ENCODE data around the gene FGD5. TPM values are rescaled to one million over a fixed set of nuclear protein-coding genes. Genes with fewer than 3 reads are reported as not detected.
A peak's percentile ranks its signal among the peaks of the same experiment; 100 is the strongest.

The FGD5 gene
- total RNA-seq, 1 donor from 2014 or later = 57.4 TPM

DNA sequence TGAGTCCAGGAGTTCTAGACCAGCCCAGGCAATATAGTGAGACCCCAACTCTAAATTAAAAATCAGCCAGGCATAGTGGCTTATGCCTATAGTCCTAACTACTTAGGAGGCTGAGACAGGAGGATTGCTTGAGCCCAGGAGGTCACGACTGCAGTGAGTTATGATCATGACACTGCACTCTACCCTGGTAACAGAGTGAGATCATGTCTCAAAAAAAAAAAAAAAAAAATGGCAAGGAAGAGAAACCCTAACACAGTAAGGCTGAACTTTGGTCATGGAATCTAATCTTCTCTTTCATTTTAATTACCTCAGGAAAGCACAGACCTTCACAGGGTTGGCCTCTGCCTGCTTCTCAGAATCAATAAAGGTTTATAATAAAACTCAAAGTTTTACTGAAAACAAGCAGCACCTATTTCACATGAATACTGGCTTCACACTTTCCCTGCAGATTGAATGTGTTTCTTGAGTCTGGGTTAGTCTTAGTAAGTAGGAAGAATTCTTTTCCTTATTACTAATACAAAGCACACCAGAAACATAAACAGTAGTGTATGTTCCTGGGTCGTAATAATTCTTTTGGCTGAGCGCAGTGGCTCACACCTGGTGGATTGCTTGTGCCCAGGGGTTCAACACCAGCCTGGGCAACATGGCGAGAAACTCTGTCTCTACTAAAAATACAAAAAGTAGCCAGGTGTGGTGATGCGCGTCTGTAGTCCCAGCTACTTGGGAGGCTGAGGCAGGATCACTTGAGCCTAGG, 117.0 kb downstream of the FGD5 start:
- ATAC-seq (no peak), DNase-seq (ENCODE audit: low spot score) (no peak)
- intact Hi-C loops (cut with DNase I) = no loop called here

GRCh38 chr3:14938954-14939353, 120.2 kb downstream of the FGD5 start:
- DNase-seq (ENCODE audit: low spot score) (no peak), ATAC-seq (no peak)
- intact Hi-C loops (cut with DNase I) = no loop called here

- ATAC-seq = no peak
- intact Hi-C loops (cut with DNase I) = no loop called here
These were observed 123.1 kb downstream of the FGD5 start for GRCh38 chr3:14941871-14942270.

GRCh38 chr3:14943042-14943441, 124.3 kb downstream of the FGD5 start:
- no peak for DNase-seq (ENCODE audit: low spot score)
- intact Hi-C loops (cut with DNase I) = no loop called here
- no peak for ATAC-seq

More at GRCh38 chr3:14941871-14942270, 123.1 kb downstream of the FGD5 start:
- DNase-seq (ENCODE audit: low spot score) = no peak

- no peak for ATAC-seq
- intact Hi-C loops (cut with DNase I) = no loop called here
These were observed 127.5 kb downstream of the FGD5 start for GRCh38 chr3:14946236-14946635.

DNA sequence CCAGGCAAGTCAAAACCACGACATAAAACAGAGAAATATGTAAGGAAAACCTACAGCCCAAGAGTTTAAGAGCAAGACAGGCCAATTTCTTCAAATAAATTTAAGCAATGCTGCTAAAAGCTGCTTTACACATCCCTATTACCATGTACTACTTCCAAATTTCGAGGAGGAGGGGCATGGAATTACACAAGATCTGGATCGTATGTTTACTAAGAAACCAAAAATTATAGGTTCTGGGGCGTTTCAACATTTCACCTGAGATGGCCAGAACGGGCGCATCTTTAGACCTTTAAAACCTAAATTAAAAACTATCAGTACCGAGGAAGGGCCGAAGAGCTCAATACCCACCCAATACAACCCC, 128.0 kb downstream of the FGD5 start:
- no peak for ATAC-seq
- intact Hi-C loops (cut with DNase I) = no loop called here
- no peak for DNase-seq (ENCODE audit: low spot score)

More at GRCh38 chr3:14946236-14946635, 127.5 kb downstream of the FGD5 start:
- DNase-seq (ENCODE audit: low spot score) = no peak

- peak; percentile 93 for DNase-seq (ENCODE audit: low spot score)
- intact Hi-C loops (cut with DNase I) = no loop called here
- ATAC-seq = peak; percentile 71
These were observed 128.5 kb downstream of the FGD5 start, which contains the start of gene NR2C2 for GRCh38 chr3:14947100-14947885. Gene NR2C2 (plus strand): TSS chr3:14947583. CDS start chr3:15003915, 56,332 bp downstream.

GRCh38 chr3:14947886-14948608, 129.3 kb downstream of the FGD5 start:
- ATAC-seq = peak; percentile 99
- peak; percentile 98 for DNase-seq (ENCODE audit: low spot score)
- intact Hi-C loops (cut with DNase I) = no loop called here

DNA sequence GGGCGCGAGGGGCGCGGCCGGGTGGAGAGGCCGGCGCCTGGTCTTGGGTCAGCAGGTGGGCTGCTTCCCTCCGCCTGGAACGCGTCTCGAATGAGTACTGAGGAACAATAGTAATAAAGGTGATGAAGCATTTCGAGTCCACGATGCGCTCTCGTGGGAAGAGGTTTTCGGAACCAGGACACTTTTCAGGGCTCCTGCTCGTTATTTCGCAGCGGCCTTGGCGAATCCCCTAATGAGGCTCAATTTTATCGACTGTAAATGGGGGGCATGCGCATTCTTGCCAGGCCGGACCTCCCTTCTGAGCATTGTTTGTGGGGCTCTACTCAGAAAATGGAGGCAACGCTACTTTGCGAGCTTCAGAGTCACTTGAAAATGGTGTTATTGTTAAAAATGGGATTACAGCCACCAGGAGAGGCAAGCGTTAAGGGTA, 129.9 kb downstream of the FGD5 start:
- intact Hi-C loops (cut with DNase I) = no loop called here
- ATAC-seq = no peak
- DNase-seq (ENCODE audit: low spot score) = no peak

GRCh38 chr3:14949126-14949525, 130.4 kb downstream of the FGD5 start:
- no peak for ATAC-seq
- intact Hi-C loops (cut with DNase I) = no loop called here
- DNase-seq (ENCODE audit: low spot score) = no peak

DNA sequence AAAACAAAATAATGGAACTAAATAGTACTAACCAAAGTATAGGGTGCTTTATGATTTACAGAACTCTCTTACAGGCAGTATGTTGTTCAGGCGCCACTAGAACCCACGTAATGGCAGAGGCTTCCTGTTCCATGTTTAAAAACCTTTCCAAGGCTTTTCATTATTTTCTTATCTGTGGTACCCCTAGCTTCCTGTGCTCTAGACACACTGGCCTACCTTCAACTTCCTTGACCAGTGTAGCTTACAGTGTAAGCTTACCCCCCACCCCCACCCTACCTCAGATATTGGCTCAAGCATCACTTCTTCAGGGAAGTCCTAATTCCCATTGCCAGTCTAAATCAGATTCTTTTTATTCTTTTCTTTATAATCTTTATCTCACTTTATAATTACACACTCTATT, 131.5 kb downstream of the FGD5 start:
- intact Hi-C loops (cut with DNase I) = no loop called here
- no peak for DNase-seq (ENCODE audit: low spot score)
- ATAC-seq = no peak

DNA sequence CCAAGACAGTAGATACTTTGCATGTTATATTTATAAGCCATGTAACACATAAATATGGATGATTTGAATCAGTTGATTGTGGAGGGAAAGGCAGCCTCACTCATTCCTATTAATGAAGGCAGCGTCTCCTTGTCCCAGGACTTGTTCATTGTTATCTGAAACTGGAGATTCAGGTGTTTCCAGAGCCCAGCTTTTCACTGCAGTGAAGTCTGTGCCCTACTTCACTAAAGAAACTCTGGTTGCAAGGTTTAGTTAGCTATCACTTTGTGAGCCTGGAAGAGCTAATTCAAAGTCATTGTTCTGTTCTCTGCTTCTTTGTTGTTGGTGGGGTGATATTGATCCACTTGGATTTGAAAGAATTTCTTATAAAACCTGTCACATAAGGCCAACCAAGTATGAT, 138.4 kb downstream of the FGD5 start:
- no peak for ATAC-seq
- intact Hi-C loops (cut with DNase I) = no loop called here
- no peak for DNase-seq (ENCODE audit: low spot score)

- intact Hi-C loops (cut with DNase I) = no loop called here
- no peak for DNase-seq (ENCODE audit: low spot score)
These were observed 139.2 kb downstream of the FGD5 start for GRCh38 chr3:14957925-14958324.

GRCh38 chr3:14959359-14959943, 140.7 kb downstream of the FGD5 start:
- ATAC-seq (no peak), DNase-seq (ENCODE audit: low spot score) (no peak)
- intact Hi-C loops (cut with DNase I) = no loop called here

More at GRCh38 chr3:14957925-14958324, 139.2 kb downstream of the FGD5 start:
- no peak for ATAC-seq

- DNase-seq (ENCODE audit: low spot score) (no peak), ATAC-seq (no peak)
- intact Hi-C loops (cut with DNase I) = loop anchor here (5.0 kb wide), 1 partner anchor 1355 kb away; no protein-coding TSS in a partner anchor
These were observed 144.0 kb downstream of the FGD5 start for GRCh38 chr3:14962762-14963161.

- intact Hi-C loops (cut with DNase I) = no loop called here
- ATAC-seq = no peak
- no peak for DNase-seq (ENCODE audit: low spot score)
These were observed 148.5 kb downstream of the FGD5 start for GRCh38 chr3:14967285-14967684.

GRCh38 chr3:14969671-14970070, 150.9 kb downstream of the FGD5 start:
- ATAC-seq (no peak), DNase-seq (ENCODE audit: low spot score) (no peak)
- intact Hi-C loops (cut with DNase I) = no loop called here

GRCh38 chr3:14976317-14976716, 157.6 kb downstream of the FGD5 start:
- ATAC-seq (peak; percentile 67), DNase-seq (ENCODE audit: low spot score) (no peak)
- intact Hi-C loops (cut with DNase I) = no loop called here

GRCh38 chr3:14980689-14981088, 161.9 kb downstream of the FGD5 start:
- intact Hi-C loops (cut with DNase I) = no loop called here
- no peak for ATAC-seq
- DNase-seq (ENCODE audit: low spot score) = no peak
